ENCODE measurements around the gene BRD8. TPM values are rescaled to one million over a fixed set of nuclear protein-coding genes. Genes with fewer than 3 reads are reported as not detected.

The BRD8 gene
- polyA plus RNA-seq, 1 experiment: 51.7 TPM

GRCh38 chr5:138111937-138112336, 66.5 kb downstream of the BRD8 start:
- H3K4me3 ChIP-seq (ENCODE audit: low read depth, low read length): no peak overlapping the region
- H3K27me3 ChIP-seq (ENCODE audit: control insufficient read depth, insufficient read depth, low read length): no peaks in the 10 kb centered on the region
- TF ChIP-seq CTCF (IDR thresholded peaks at IDR 0.05; ENCODE audit: insufficient read depth, low read depth, low read length): no peak
- POLR2A ChIA-PET: no interaction called here
- DNase-seq (ENCODE audit: low read depth): peak; percentile 18
- CTCF ChIA-PET: interaction anchor here (1.2 to 4.1 kb wide), 2 partner anchors 11 to 34 kb away, joined by 3 to 16 read pairs; no protein-coding TSS in a partner anchor
- H3K36me3 ChIP-seq (ENCODE audit: control insufficient read depth, insufficient read depth, low read length): no peaks in the 10 kb centered on the region

DNA sequence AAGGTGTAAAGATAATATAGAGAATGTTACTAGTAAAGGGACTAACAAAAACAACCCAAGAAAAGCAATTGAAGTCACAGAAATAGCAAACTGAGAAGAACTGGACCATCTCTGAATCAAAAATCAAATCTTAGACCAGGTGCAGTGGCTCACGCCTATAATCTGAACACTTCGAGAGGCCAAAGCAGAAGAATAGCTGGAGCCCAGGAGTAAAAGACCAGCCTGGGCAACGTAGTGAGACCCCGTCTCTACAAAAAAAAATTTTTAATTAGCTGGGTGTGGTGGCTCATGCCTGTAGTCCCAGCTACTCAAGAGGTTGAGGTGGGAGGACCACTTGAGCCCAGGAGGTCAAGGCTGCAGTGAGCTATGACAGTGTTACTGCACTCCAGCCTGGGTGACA, 67.2 kb downstream of the BRD8 start:
- Histone ChIP-seq H3K27me3 (ENCODE audit: control insufficient read depth, insufficient read depth, low read length) (no peaks in the 10 kb centered on the region), H3K36me3 (ENCODE audit: control insufficient read depth, insufficient read depth, low read length) (no peaks in the 10 kb centered on the region), H3K4me3 (ENCODE audit: low read depth, low read length) (no peak overlapping the region)
- ChIA-PET POLR2A (no interaction called here), CTCF (interaction anchor here (1.1 to 4.1 kb wide), 3 partner anchors 10 to 34 kb away, joined by 3 to 16 read pairs (median 4); no protein-coding TSS in a partner anchor)
- no peak for DNase-seq (ENCODE audit: low read depth)
- TF ChIP-seq CTCF (IDR thresholded peaks at IDR 0.05; ENCODE audit: insufficient read depth, low read depth, low read length): no peak

- no peak for TF ChIP-seq CTCF (IDR thresholded peaks at IDR 0.05; ENCODE audit: insufficient read depth, low read depth, low read length)
- CTCF ChIA-PET: interaction anchor here (0.6 to 4.1 kb wide), 4 partner anchors 20 to 243 kb away, joined by 3 to 16 read pairs (median 4); no protein-coding TSS in a partner anchor
- Histone ChIP-seq H3K4me3 (ENCODE audit: low read depth, low read length) (no peak overlapping the region), H3K36me3 (ENCODE audit: control insufficient read depth, insufficient read depth, low read length) (no peaks in the 10 kb centered on the region), H3K27me3 (ENCODE audit: control insufficient read depth, insufficient read depth, low read length) (no peaks in the 10 kb centered on the region)
- no peak for DNase-seq (ENCODE audit: low read depth)
- POLR2A ChIA-PET: no interaction called here
Observed at GRCh38 chr5:138110266-138110963, 68.0 kb downstream of the BRD8 start.

DNA sequence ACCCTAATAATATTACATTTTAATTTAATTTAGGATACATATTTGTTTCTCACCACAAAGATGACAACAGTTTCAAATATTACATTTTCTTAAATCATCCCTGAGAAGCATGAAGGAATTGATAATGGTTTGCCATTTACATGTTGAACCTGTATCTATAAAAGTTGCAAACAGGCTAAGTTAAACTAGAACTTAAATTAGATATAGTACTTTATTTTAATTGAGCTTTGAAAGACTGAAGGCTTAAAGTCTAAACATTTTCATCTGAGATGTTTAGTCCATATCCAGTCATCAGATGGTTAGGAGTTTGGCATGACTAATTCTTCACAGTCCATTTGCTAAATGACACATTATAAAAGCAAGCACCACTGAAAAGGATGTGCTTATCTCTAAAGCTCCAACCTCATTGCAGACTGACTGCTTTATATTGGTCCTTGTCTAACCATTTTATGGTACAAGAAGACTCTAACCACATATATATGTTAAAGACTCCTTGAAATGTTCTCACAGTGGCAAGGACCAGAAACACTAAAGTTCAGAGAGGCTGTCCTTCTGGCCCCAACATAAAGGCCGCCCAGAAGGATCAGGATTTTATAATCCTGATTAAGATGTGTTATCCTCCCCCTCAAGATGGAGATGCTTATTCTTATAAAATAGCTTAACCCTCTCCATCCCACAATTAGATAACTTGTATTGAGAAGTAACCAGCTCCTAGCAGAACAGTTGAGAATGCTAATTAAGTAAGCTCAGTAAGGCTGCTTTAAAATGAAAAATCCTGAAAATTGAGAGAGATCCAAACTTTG, 68.8 kb downstream of the BRD8 start:
- no peaks in the 10 kb centered on the region for H3K27me3 ChIP-seq (ENCODE audit: control insufficient read depth, insufficient read depth, low read length)
- ChIA-PET POLR2A (no interaction called here), CTCF (interaction anchor here (0.6 to 4.1 kb wide), 6 partner anchors 8 to 244 kb away, joined by 3 to 16 read pairs (median 4); no protein-coding TSS in a partner anchor)
- TF ChIP-seq CTCF (IDR thresholded peaks at IDR 0.05; ENCODE audit: insufficient read depth, low read depth, low read length): no peak
- H3K36me3 ChIP-seq (ENCODE audit: control insufficient read depth, insufficient read depth, low read length): no peaks in the 10 kb centered on the region
- DNase-seq (ENCODE audit: low read depth): no peak
- H3K4me3 ChIP-seq (ENCODE audit: low read depth, low read length): no peak overlapping the region

- no peaks in the 10 kb centered on the region for H3K36me3 ChIP-seq (ENCODE audit: control insufficient read depth, insufficient read depth, low read length)
- DNase-seq (ENCODE audit: low read depth): no peak
- ChIA-PET CTCF (interaction anchor here (0.7 kb wide), 1 partner anchor 37 kb away, joined by 3 read pairs; no protein-coding TSS in a partner anchor), POLR2A (no interaction called here)
- TF ChIP-seq CTCF (IDR thresholded peaks at IDR 0.05; ENCODE audit: insufficient read depth, low read depth, low read length): no peak
- H3K27me3 ChIP-seq (ENCODE audit: control insufficient read depth, insufficient read depth, low read length): peaks cover 7% of the 10 kb centered on the region
- no peak overlapping the region for H3K4me3 ChIP-seq (ENCODE audit: low read depth, low read length)
Observed at GRCh38 chr5:138107213-138107612, 71.2 kb downstream of the BRD8 start.

Data from BJ (cell line).